Panc1 (cell line): ENCODE results near the gene MTCH1. TPM values are rescaled to one million over a fixed set of nuclear protein-coding genes. Genes with fewer than 3 reads are reported as not detected.
"Not testable (repeated sequence)": the region's sequence is repeated elsewhere in the genome, so short reads cannot be mapped to it uniquely, and the experiment has no call there.

ENCODE experiments used
- ATAC-seq: fragments of 200-7000 bp; cut with Tn5 transposase; 2 replicates; pipeline ENCODE4 v1.9.1; 2020; ENCODE audit warnings: mild to moderate bottlenecking, moderate library complexity
- BruUV-seq: library from RNA; stranded (reverse); fragments of 400-500 nt; replicated peaks from 2 replicates; lab custom pipeline; 2021; lab: Mats Ljungman, UMichigan
- CTCF ChIA-PET: fragments of 300-600 bp; sonication (Branson Sonifier 250); formaldehyde crosslinking; loops from one replicate; lab custom pipeline; 2022; ENCODE audit warnings: antibody characterized with exemption; lab: Charles Lee
- POLR2A ChIA-PET: fragments of 300-600 bp; sonication (Branson Sonifier 250); formaldehyde crosslinking; loops from one replicate; lab custom pipeline; 2022; ENCODE audit warnings: antibody characterized with exemption; lab: Charles Lee
- DNase-seq: peaks from one replicate; pipeline ENCODE4 v3.0.0-alpha.2; 2010; ENCODE audit warnings: low read depth, low spot score
- H3K27ac ChIP-seq: 2 replicates; pipeline ENCODE4 v1.5.1; 2011; ENCODE audit warnings: mild to moderate bottlenecking, low read length, inconsistent platforms
- H3K27me3 ChIP-seq: fragments of 200-500 bp; sonication (Bioruptor generic); 2 replicates; pipeline ENCODE4 v1.6.0; 2014; ENCODE audit warnings: low read length, inconsistent platforms; ENCODE audit not compliant: control insufficient read depth, insufficient read depth
- H3K36me3 ChIP-seq: fragments of 200-500 bp; sonication (Bioruptor generic); 2 replicates; pipeline ENCODE4 v1.5.1; 2014; ENCODE audit warnings: inconsistent platforms, mild to moderate bottlenecking, low read length, moderate library complexity; ENCODE audit not compliant: control insufficient read depth, insufficient read depth
- H3K4me1 ChIP-seq: 2 replicates; pipeline ENCODE4 v1.5.1; 2011; ENCODE audit warnings: inconsistent platforms, mild to moderate bottlenecking, low read length, moderate library complexity; ENCODE audit not compliant: control insufficient read depth, insufficient read depth
- H3K4me3 ChIP-seq, 2 experiments: 2 replicates each; pipeline ENCODE4 v1.5.1; 2011 to 2012; ENCODE audit warnings: low read depth in 2 of 2, low read length in 2 of 2, mild to moderate bottlenecking in 2 of 2, inconsistent platforms in 1 of 2, moderate library complexity in 1 of 2
- H3K9me3 ChIP-seq: fragments of 200-500 bp; sonication (Bioruptor generic); 2 replicates; pipeline ENCODE4 v1.5.1; 2014; ENCODE audit warnings: low read depth, mild to moderate bottlenecking, inconsistent platforms, low read length, moderate library complexity; ENCODE audit not compliant: control insufficient read depth, insufficient read depth
- CTCF ChIP-seq: fragments of 450-650 bp; IDR thresholded peaks from 2 replicates; pipeline ENCODE4 v1.5.1; 2017; ENCODE audit warnings: mild to moderate bottlenecking
- POLR2AphosphoS5 ChIP-seq: IDR thresholded peaks from 2 replicates; pipeline ENCODE4 v1.6.1; 2012; ENCODE audit warnings: mild to moderate bottlenecking, low read depth, low read length, moderate library complexity
- REST ChIP-seq, 2 experiments: IDR thresholded peaks; 2 replicates each; pipeline ENCODE4 v1.6.1; 2011 to 2012; ENCODE audit warnings: low read depth in 2 of 2, control low read depth in 1 of 2, low read length in 1 of 2, mild to moderate bottlenecking in 1 of 2, moderate library complexity in 1 of 2; ENCODE audit not compliant: insufficient read depth in 1 of 2
- SIN3A ChIP-seq: IDR thresholded peaks from 2 replicates; pipeline ENCODE4 v1.6.1; 2012; ENCODE audit warnings: low read depth, mild to moderate bottlenecking, low read length, moderate library complexity, borderline replicate concordance; ENCODE audit not compliant: insufficient read depth
- TCF7L2 ChIP-seq: IDR thresholded peaks from 2 replicates; pipeline ENCODE4 v1.6.1; 2011; ENCODE audit warnings: mild to moderate bottlenecking, low read depth, low read length, inconsistent platforms
- in situ Hi-C: cut with HindIII; loops from 2 replicates; pipeline ENCODE4 v1.10.0; 2016; ENCODE audit warnings: low sequenced_read_pairs, low pct_unique_long_range_greater_than_20kb
- intact Hi-C: fragments of 100-400 bp; cut with micrococcal nuclease; formaldehyde crosslinking; loops from one replicate; pipeline ENCODE4 v1.10.0; 2022; ENCODE audit not compliant: unreplicated experiment
- total RNA-seq: library from RNA; stranded (reverse); gene quantifications from one replicate; pipeline ENCODE4 v1.2.1, GENCODE V29; 2021; ENCODE audit not compliant: unreplicated experiment

The MTCH1 gene
- total RNA-seq, 1 experiment from 2014 or later, result 223 TPM

- intact Hi-C loops (no loop called here), in situ Hi-C loops (no loop called here)
- no peak for ATAC-seq
- no TSS peak for BruUV-seq
- Histone ChIP-seq H3K9me3 (no peaks in the 10 kb centered on the region), H3K36me3 (no peaks in the 10 kb centered on the region), H3K4me3 (no peak overlapping the region), H3K27me3 (no peaks in the 10 kb centered on the region), H3K4me1 (peaks cover 5% of the 10 kb centered on the region; the same call in 1 of the 2 replicates), H3K27ac (no peak overlapping the region)
- ChIA-PET CTCF (no interaction called here), POLR2A (no interaction called here)
- no peak for DNase-seq
- no peak for TF ChIP-seq REST (IDR thresholded peaks at IDR 0.05; ENCODE audit: insufficient read depth in 1 of 2, low read depth in 2 of 2, low read length in 1 of 2)
- no peak for TF ChIP-seq TCF7L2
- no peak for TF ChIP-seq SIN3A
- TF ChIP-seq POLR2AphosphoS5, result no peak
- no peak for TF ChIP-seq CTCF
Measured at GRCh38 chr6:36949636-36950035, 36.4 kb downstream of the MTCH1 start.

GRCh38 chr6:36949076-36949475 lies 36.9 kb downstream of the MTCH1 start:
- ATAC-seq, BruUV-seq, H3K9me3 ChIP-seq, H3K4me1 ChIP-seq, DNase-seq, H3K36me3 ChIP-seq, H3K4me3 ChIP-seq, in situ Hi-C loops, CTCF ChIA-PET, H3K27ac ChIP-seq, H3K27me3 ChIP-seq, intact Hi-C loops, POLR2A ChIA-PET: not testable (repeated sequence)

GRCh38 chr6:36947570-36948351 lies 38.2 kb downstream of the MTCH1 start:
- peaks cover 5% of the 10 kb centered on the region; the same call in 1 of the 2 replicates for H3K4me1 ChIP-seq
- intact Hi-C loops (no loop called here), in situ Hi-C loops (no loop called here)
- no peaks in the 10 kb centered on the region for H3K36me3 ChIP-seq
- ChIA-PET CTCF (interaction anchor here (0.6 kb wide), 1 partner anchor 29 kb away, joined by 3 read pairs; no protein-coding TSS in a partner anchor), POLR2A (interaction anchor here (0.6 kb wide), 2 partner anchors 36 to 234 kb away, joined by 3 read pairs; no protein-coding TSS in a partner anchor)
- H3K4me3 ChIP-seq, result no peak overlapping the region
- no peaks in the 10 kb centered on the region for H3K27me3 ChIP-seq
- no peaks in the 10 kb centered on the region for H3K9me3 ChIP-seq
- TF ChIP-seq CTCF (no peak), SIN3A (no peak), TCF7L2 (no peak), POLR2AphosphoS5 (no peak), REST (IDR thresholded peaks at IDR 0.05; ENCODE audit: insufficient read depth in 1 of 2, low read depth in 2 of 2, low read length in 1 of 2) (no peak)
- H3K27ac ChIP-seq, result no peak overlapping the region
- no TSS peak for BruUV-seq
- ATAC-seq (peak; percentile 65), DNase-seq (no peak)
